Measurements from ENCODE around the gene HHATL. TPM values are rescaled to one million over a fixed set of nuclear protein-coding genes. Genes with fewer than 3 reads are reported as not detected.
"Not testable (repeated sequence)": the region's sequence is repeated elsewhere in the genome, so short reads cannot be mapped to it uniquely, and the experiment has no call there.

HHATL gene
- polyA plus RNA-seq, 4 donors, result 0.33 to 1.5 (median 0.59) TPM

DNA sequence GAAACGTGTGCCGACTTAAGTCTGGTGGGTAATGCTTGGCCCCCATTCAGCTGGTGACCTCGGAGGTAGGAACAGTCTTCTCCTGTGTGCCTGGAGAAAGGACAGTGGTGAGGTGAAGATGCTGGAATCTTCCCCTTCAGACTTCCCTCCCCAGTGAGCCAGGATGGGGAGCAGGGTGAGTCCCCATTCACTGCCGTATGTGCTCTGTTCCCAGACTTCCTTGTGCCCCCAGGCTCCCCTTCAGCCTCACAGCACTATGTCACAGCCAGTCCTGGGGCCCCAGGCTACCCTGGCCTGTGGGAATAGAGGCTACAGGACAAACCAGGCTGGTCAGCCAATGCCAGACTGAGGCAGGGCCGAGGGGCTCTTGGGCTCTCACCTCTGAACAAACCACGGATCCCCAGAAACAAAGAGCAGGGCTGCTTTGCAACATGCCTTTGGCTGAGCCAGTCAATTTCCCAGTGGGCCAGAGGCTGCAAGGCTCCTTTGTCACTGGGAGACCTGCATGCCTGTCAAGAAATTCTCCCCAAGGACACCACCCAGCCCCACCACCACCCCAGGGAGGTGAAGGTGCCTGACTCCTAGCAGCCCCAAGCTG, 31.8 kb upstream of the HHATL start:
- DNase-seq (ENCODE audit: low read depth in 4 of 4, low spot score in 3 of 4), result no peak

DNA sequence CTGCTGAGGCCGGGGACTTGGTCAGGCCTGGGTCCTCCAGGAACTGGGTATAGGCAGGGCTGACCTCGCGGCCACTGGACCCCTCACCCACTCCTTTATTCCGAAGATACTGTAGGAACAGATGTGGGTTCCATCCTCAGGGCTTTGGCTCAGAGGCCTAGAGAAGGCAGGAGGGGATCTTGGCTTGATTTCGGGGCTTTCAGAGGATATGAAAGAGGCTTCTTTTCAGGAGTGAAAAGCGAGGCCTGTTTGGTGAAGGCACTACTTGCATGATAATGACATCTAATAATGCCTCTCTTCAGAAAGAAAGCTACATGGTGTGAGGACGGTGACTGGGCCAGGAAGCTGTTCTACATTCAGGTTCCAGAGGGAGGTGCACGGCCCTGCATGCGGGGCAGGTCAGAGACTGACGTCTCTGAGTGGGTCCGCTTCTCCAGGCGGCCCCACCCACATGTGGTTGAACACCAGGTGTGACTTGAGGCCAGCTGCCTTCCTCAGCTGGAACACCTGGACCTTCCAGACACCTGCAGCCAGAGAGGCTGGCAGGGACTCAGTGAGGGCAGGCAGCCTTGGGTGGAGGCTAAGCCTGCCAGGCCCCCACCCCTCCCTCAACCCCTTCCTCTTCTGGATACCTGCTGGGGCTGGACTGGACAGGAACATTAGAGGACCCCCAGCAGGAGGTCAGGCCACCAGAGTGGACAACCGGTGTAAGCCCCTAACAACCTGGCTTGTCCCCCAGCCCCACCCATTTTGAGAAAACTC, 31.1 kb upstream of the HHATL start:
- DNase-seq (ENCODE audit: low read depth in 4 of 4, low spot score in 3 of 4), result no peak

DNA sequence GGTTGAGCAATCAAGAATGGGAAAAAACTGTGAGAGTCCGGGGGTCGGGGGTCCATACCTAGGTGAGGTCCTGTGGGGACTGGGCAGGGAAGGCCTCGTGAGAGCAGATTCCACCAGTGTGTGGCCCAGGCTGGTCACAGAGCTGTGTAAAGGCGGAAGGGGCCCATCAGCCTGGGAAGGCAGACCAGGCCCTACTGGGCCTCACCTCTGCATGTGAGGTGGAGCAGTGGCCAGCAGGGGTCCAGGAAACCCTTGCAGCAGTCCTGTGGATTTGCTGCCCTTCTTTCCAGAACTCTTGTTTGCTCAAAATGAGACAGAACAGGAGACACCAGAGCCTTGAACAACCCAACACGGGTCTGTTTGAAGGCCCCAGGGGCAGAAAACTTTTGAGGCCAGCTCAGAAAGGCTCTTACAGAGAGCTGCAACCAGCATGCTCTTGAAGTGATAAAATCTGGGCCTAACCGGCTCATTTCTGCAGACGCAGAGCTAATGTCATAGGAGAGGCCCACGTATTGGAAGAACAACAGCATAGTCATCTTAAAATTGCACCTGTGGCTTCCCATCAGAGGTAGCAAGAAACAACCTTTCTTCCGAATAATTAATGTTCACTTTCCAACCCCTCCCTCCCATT, 30.3 kb upstream of the HHATL start:
- no peak for DNase-seq (ENCODE audit: low read depth in 4 of 4, low spot score in 3 of 4)

DNA sequence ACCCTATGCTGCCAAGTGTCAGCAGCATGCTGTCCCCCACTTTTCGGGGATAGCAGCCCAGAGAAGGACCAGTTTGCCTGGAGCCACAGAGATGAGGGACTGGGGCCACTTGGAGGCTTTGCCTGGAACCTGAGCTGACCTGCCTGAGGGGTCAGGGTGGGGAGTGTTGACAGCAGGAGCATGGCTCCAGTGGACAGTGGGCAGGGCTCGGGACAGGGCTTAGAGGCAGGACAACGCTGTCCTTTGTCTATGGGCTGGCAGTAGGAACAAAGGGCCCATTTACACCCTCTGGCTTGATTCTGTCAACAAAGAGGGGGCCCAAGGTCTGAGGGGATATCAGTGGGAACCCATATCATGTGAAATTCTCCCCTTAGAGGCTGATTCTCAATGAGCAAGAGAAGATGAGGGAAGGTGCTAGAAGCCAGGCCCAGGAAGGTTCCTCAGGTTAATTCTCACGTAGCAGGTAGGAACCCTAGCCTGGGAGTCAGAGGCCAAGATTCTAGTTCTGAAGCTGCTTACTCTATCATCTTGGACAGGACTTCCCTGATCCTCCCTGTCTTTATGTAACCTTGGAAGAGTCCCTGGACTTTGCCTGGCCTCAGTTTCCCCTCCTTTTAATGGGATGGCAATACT, 29.7 kb upstream of the HHATL start:
- no peak for DNase-seq (ENCODE audit: low read depth in 4 of 4, low spot score in 3 of 4)

DNA sequence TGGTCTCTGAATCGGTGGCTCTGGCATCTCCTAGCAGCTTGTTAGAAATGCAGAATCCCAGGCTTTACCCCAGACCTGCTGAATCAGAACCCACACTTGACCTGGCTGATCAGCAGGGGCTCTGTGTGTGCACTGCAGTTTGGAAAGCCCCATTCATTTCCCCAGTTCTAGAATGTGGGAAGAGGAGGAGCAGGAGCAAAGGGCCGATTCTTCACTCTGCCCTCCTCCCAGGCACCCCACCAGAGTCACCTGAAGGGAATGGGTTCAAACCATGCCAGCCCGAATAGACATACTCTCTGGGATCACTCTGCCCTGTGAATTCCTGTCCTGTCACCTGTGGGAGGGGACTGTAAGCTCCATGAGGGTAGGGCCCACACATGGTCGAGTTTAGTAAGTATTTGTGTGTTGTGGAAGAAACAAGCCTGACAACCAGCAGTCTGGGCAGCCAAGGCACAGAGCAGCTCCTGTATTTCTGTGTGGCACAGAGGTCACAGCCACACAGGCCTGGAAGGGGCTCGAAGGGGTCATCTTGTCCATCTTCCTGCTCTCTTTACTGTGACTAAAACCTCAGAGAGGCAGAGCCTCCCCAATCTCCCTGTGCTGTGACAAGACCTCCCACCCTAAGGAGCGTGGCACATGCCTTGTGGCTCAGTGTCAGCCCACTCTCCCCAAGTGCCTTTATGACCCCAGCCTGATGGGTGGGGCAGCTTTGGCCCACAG, 29.0 kb upstream of the HHATL start:
- no peak for DNase-seq (ENCODE audit: low read depth in 4 of 4, low spot score in 3 of 4)

DNA sequence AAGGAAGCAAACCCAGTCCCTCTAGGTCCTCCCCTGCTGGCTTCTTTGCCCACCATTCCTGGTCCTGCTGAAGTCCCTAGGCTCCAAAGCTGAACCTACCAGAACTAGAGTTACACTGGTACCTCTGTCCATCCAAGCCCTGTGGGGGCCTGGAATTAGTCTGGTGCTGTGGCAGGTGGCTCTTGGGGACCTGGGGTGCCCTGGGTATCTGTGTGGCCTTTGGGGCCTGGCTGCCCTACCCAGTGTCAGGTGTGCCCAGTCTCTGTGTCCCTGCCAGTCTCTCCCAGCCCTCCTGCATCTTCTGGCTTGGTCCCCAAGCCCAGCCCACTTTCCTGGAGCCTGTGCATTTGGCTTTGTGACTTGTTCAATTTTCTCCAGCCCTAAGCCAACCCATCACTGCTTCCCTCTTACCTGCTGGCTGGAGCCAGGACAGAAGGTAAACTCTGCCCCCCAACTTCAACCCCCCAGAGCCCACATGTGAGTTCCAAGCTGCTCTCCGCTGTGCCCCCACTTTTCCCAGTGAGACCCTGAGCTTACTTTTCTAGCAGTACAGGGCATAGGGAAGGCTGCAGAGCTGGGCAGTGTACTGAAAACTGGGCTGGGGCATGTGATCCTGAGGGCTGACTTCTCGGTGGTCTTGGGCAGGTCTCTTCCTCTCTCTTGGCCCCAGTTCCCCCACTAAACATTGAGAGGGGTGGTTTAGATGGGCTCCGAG, 28.3 kb upstream of the HHATL start:
- no peak for DNase-seq (ENCODE audit: low read depth in 4 of 4, low spot score in 3 of 4)

- no peak for DNase-seq (ENCODE audit: low read depth in 4 of 4, low spot score in 3 of 4)
Observed at GRCh38 chr3:42730294-42730693, 27.7 kb upstream of the HHATL start.

- DNase-seq (ENCODE audit: low read depth in 4 of 4, low spot score in 3 of 4), result no peak
Observed at GRCh38 chr3:42729404-42730145, 27.0 kb upstream of the HHATL start.

GRCh38 chr3:42728668-42729364, 26.2 kb upstream of the HHATL start:
- no peak for DNase-seq (ENCODE audit: low read depth in 4 of 4, low spot score in 3 of 4)

GRCh38 chr3:42728056-42728455, 25.5 kb upstream of the HHATL start:
- no peak for DNase-seq (ENCODE audit: low read depth in 4 of 4, low spot score in 3 of 4)

GRCh38 chr3:42725454-42725853, 22.9 kb upstream of the HHATL start:
- no peak for DNase-seq (ENCODE audit: low read depth in 4 of 4, low spot score in 3 of 4)

DNA sequence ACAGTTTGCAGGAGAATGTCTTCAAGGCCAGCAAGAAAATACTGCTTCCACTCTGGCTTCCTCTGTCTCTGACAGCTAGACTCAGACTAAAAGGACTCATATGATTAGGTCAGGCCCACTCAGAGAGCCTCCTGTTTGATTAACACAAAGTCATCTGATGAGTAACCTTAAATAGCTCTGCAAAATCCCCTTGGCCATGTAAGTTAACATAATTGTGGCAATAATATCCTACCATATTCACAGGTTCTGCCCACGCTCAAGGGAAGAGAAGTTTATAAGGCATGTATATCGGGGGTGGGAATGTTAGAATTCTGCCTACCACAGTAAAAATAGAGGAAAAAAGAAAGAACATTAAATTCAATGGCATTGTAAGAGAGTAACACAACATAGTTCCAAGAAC, 20.6 kb upstream of the HHATL start:
- no peak for DNase-seq (ENCODE audit: low read depth in 4 of 4, low spot score in 3 of 4)

GRCh38 chr3:42722442-42722841, 19.8 kb upstream of the HHATL start:
- DNase-seq (ENCODE audit: low read depth in 4 of 4, low spot score in 3 of 4), result not testable (repeated sequence)

DNA sequence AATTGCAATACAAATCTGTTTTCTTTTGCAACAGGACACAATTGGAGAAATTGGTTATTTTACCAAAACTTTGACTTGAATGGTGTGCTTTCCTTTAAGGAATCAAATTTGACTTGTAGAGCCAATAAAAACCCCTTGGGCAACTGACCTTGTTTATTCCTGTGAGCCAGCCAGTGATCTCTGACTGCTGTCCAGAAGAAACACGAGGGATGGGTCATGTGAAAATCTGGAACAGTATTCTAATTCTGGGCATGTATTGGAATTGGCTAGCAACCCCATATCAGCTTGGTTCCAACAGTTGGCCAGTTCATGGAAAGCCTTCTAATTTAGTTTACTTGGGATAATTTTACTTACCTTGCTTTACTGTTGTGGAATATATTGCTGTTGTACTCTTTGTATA, 19.1 kb upstream of the HHATL start:
- DNase-seq (ENCODE audit: low read depth in 4 of 4, low spot score in 3 of 4), result no peak

- DNase-seq (ENCODE audit: low read depth in 4 of 4, low spot score in 3 of 4), result no peak
Observed at GRCh38 chr3:42720126-42720525, 17.5 kb upstream of the HHATL start.

GRCh38 chr3:42719002-42719401, 16.4 kb upstream of the HHATL start:
- no peak for DNase-seq (ENCODE audit: low read depth in 4 of 4, low spot score in 3 of 4)

GRCh38 chr3:42718338-42718737, 15.7 kb upstream of the HHATL start:
- DNase-seq (ENCODE audit: low read depth in 4 of 4, low spot score in 3 of 4), result no peak

DNA sequence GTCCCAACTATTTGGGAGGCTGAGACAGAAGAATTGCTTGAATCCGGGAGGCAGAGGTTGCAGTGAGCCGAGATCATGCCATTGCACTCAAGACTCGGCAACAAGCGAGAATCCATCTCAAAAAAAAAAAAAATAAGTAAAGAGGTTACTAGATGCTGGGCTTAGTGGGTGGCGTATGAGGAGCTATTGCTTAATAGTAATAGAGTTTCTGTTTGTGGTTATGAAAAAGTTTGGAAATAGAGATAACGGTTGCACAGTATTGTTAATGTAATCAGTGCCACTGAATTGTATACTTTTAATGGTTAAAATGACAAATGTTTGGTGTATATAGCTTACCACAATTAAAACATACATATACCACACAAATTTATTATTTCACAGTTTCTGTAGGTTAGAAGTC, 14.7 kb upstream of the HHATL start:
- DNase-seq (ENCODE audit: low read depth in 4 of 4, low spot score in 3 of 4), result no peak

Data from left renal pelvis (tissue), 4 donors.